CD8-positive, alpha-beta memory T cell (primary cell): ENCODE data around the gene PRKD2. TPM values are rescaled to one million over a fixed set of nuclear protein-coding genes. Genes with fewer than 3 reads are reported as not detected.
"Not testable (repeated sequence)": the region's sequence is repeated elsewhere in the genome, so short reads cannot be mapped to it uniquely, and the experiment has no call there.

Experiments used
- CTCF ChIA-PET: fragments of 350-600 bp; sonication (Branson Sonifier 250); formaldehyde crosslinking; loops from one replicate; lab custom pipeline; 2021; ENCODE audit warnings: antibody characterized with exemption; lab: Charles Lee
- POLR2A ChIA-PET: fragments of 350-600 bp; sonication (Branson Sonifier 250); formaldehyde crosslinking; loops from one replicate; lab custom pipeline; 2021; ENCODE audit warnings: antibody characterized with exemption; lab: Charles Lee
- DNase-seq, 5 donors: peaks; one replicate each; pipeline versions ENCODE4 v3.0.0 to v3.0.0-alpha.2; 2020 to 2022; ENCODE audit warnings: mixed read lengths in 1 of 5
- H3K27ac ChIP-seq: one replicate; pipeline ENCODE4 v1.7.0; 2013; ENCODE audit warnings: low read depth, mild to moderate bottlenecking, low read length, moderate library complexity
- H3K27me3 ChIP-seq: 2 replicates; pipeline ENCODE4 v1.7.0; 2013; ENCODE audit warnings: low read length, mild to moderate bottlenecking; ENCODE audit not compliant: insufficient read depth, poor library complexity, severe bottlenecking
- H3K36me3 ChIP-seq: 2 replicates; pipeline ENCODE4 v1.7.0; 2013; ENCODE audit warnings: mild to moderate bottlenecking, low read length, moderate library complexity; ENCODE audit not compliant: insufficient read depth
- H3K4me1 ChIP-seq: 2 replicates; pipeline ENCODE4 v1.7.0; 2013; ENCODE audit warnings: mild to moderate bottlenecking, low read length, moderate library complexity; ENCODE audit not compliant: insufficient read depth
- H3K4me3 ChIP-seq: 2 replicates; pipeline ENCODE4 v1.7.0; 2013; ENCODE audit warnings: mild to moderate bottlenecking, low read length
- H3K9me3 ChIP-seq: 2 replicates; pipeline ENCODE4 v1.7.0; 2013; ENCODE audit warnings: mild to moderate bottlenecking, low read length
- H3K27ac Mint-ChIP-seq, 8 donors: one replicate each; pipeline ENCODE4 v1.8.0; 2020 to 2021; ENCODE audit warnings: mixed read lengths in 8 of 8, mild to moderate bottlenecking in 6 of 8, inconsistent platforms in 3 of 8, moderate library complexity in 3 of 8
- H3K27me3 Mint-ChIP-seq, 2 donors: one replicate each; pipeline ENCODE4 v1.8.0; 2020 to 2021; ENCODE audit warnings: mixed read lengths in 2 of 2, mild to moderate bottlenecking in 1 of 2, moderate library complexity in 1 of 2
- H3K36me3 Mint-ChIP-seq, 3 donors: one replicate each; pipeline ENCODE4 v1.8.0; 2020 to 2021; ENCODE audit warnings: mixed read lengths in 3 of 3, inconsistent platforms in 1 of 3, mild to moderate bottlenecking in 1 of 3
- H3K4me1 Mint-ChIP-seq, 3 donors: one replicate each; pipeline ENCODE4 v1.8.0; 2020 to 2021; ENCODE audit warnings: mixed read lengths in 3 of 3, inconsistent platforms in 1 of 3, mild to moderate bottlenecking in 1 of 3
- H3K4me3 Mint-ChIP-seq, 7 donors: one replicate each; pipeline ENCODE4 v1.8.0; 2020 to 2021; ENCODE audit warnings: mixed read lengths in 7 of 7, mild to moderate bottlenecking in 6 of 7, moderate library complexity in 4 of 7, inconsistent platforms in 2 of 7
- H3K9me3 Mint-ChIP-seq, 5 donors: one replicate each; pipeline ENCODE4 v1.8.0; 2020 to 2022; ENCODE audit warnings: mixed read lengths in 5 of 5, mild to moderate bottlenecking in 3 of 5, moderate library complexity in 2 of 5, inconsistent platforms in 1 of 5
- polyA plus RNA-seq: library from polyadenylated mRNA; unstranded; fragments of 300-500 nt; fragmentation: Illumina TruSeq; gene quantifications from one replicate; pipeline ENCODE4 v1.2.3, GENCODE V29; 2021
- total RNA-seq, 2 experiments: library from RNA; stranded (reverse); gene quantifications; one replicate each; pipeline ENCODE4 v1.2.3, GENCODE V29; 2021

Gene PRKD2
- total RNA-seq, result 10 to 100 TPM; 61.6 to 63.8 TPM
- 88.0 TPM for polyA plus RNA-seq

DNA sequence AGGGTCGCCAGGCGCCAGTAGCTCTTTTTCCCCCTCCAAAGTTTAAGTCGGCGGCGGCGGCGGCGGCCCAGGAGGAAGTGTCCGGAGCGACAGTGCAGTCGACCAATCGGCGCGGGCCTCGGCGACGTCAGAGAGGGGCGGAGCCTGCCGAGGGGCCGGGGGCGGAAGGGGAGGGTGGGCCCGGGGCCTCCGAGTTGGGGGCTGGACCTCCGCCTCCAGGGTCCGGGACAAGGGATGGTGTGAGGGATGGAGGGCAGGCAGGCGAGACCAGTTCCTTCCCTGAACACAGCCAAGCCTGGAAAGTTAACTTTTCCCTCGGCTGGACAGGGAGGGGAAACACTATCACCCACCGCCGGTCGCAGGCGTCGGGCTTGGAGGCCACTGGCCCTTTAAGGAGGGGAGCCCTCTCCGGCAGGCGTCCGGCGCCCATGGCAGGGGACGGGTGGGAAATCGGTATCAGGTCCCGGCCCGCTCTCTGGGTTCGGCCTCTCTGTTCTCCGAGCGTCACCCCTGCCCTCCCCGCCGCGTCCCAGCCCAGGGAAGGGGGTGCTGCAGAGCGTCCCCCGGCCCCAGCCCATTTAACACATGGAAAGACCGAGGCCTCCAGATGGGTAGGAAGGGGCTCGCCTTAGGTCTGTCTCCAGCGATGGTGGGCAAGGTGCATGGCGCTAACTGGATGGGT, at the start of gene PRKD2:
TSS of gene PRKD2 (minus strand) at position 81 of the 682 bp plus-strand sequence. CDS start 744 bp downstream, outside the sequence.
- peaks cover 37% of the 10 kb centered on the region for H3K4me1 ChIP-seq
- POLR2A ChIA-PET, result no interaction called here
- H3K4me3 ChIP-seq, result peak within 1 kb of the TSS; percentile 90
- H3K27ac ChIP-seq, result peak within 1 kb of the TSS; percentile 92
- CTCF ChIA-PET, result interaction anchor here (1.2 to 2.9 kb wide), 2 partner anchors 12 to 123 kb away, joined by 4 to 19 read pairs; no protein-coding TSS in a partner anchor
- H3K27me3 ChIP-seq, result no peaks in the 10 kb centered on the region
- peak within 1 kb of the TSS; percentile 94 to 98 (median 95) for H3K4me3 Mint-ChIP-seq
- no peaks in the 10 kb centered on the region for H3K9me3 ChIP-seq
- peaks cover 42 to 77% (median 49%) of the 10 kb centered on the region in 3 donors for H3K4me1 Mint-ChIP-seq
- DNase-seq, result peak; percentile 71 to 89 (median 83)
- H3K36me3 ChIP-seq, result no peaks in the 10 kb centered on the region
- peaks cover 0 to 50% (median 7%) of the 10 kb centered on the region in 3 donors for H3K36me3 Mint-ChIP-seq
- H3K9me3 Mint-ChIP-seq, result no peaks in the 10 kb centered on the region
- no peaks in the 10 kb centered on the region for H3K27me3 Mint-ChIP-seq
- peak within 1 kb of the TSS; percentile 94 to 99 (median 98) for H3K27ac Mint-ChIP-seq

DNA sequence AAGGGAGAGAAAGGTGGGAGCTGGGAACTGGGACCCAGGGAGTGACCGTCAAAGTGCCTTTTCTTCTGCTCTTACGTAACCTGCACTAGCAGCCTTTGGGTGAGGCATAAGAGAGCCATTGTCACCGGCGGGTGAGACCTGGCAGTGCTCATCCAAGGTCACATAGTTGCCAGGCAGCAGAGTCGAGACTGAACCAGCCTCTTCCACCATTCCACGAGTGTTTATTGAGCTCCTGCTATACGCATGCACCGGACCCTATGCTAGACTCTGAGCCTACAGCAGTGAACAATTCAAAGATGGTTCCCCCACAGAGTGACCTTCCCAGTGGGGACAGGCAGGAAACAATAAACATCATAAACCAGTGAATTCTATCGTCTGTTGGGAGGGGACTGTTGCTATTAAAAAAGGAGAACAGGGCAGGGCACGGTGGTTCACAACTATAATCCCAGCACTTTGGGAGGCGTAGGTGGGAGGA, 47.9 kb upstream of the PRKD2 start:
- no peaks in the 10 kb centered on the region for H3K4me1 ChIP-seq
- Mint-ChIP-seq H3K9me3 (no peaks in the 10 kb centered on the region), H3K4me3 (no peak overlapping the region), H3K4me1 (peaks cover 4 to 6% (median 4%) of the 10 kb centered on the region in 3 donors), H3K27ac (no peak overlapping the region), H3K27me3 (peaks cover 0 to 1% of the 10 kb centered on the region in 2 donors), H3K36me3 (no peaks in the 10 kb centered on the region)
- ChIA-PET POLR2A (interaction anchor here (0.5 kb wide), 1 partner anchor 14 kb away, joined by 3 read pairs; no protein-coding TSS in a partner anchor), CTCF (interaction anchor here (0.9 to 3.2 kb wide), 5 partner anchors 8 to 151 kb away, joined by 3 to 23 read pairs (median 4); no protein-coding TSS in a partner anchor)
- no peaks in the 10 kb centered on the region for H3K36me3 ChIP-seq
- DNase-seq, result no peak
- no peak overlapping the region for H3K27ac ChIP-seq
- H3K4me3 ChIP-seq, result no peak overlapping the region
- H3K27me3 ChIP-seq, result no peaks in the 10 kb centered on the region
- H3K9me3 ChIP-seq, result no peaks in the 10 kb centered on the region

DNA sequence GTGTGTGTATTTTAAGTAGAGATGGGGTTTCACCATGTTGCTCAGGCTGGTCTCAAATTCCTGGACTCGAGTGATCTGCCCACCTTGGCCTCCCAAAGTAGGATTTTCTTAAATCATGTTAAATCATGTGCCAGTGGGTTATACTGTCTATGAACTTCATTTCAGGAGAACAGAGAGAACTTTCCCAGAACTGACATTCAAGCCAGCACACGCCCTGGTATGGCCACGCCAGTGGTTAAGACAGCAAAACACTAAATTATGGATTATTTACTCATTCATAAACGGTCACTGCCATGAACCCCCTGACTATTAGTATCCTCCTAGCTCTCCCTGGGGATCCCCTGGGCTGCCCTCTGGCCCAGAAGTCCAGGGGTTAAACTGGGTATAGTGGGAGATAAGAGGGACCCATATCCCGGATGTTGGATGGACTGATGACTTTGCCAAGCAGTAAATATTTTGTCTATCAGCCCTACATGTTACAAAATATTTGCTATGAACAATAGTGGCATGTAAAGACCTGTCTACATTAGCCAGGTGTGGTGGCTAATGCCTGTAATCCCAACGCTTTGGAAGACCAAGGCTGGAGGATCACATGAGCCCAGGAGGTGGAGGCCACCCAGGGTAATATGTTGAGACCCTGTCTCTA, 45.5 kb upstream of the PRKD2 start:
- Mint-ChIP-seq H3K27ac (no peak overlapping the region), H3K36me3 (peaks cover 0 to 3% (median 0%) of the 10 kb centered on the region in 3 donors), H3K4me1 (peaks cover 6 to 8% (median 7%) of the 10 kb centered on the region in 3 donors), H3K4me3 (no peak overlapping the region), H3K9me3 (no peaks in the 10 kb centered on the region), H3K27me3 (peaks cover 0 to 1% of the 10 kb centered on the region in 2 donors)
- Histone ChIP-seq H3K4me3 (no peak overlapping the region), H3K27me3 (no peaks in the 10 kb centered on the region), H3K4me1 (no peaks in the 10 kb centered on the region), H3K9me3 (no peaks in the 10 kb centered on the region), H3K36me3 (no peaks in the 10 kb centered on the region), H3K27ac (no peak overlapping the region)
- POLR2A ChIA-PET, result no interaction called here
- CTCF ChIA-PET, result no interaction called here
- no peak for DNase-seq

DNA sequence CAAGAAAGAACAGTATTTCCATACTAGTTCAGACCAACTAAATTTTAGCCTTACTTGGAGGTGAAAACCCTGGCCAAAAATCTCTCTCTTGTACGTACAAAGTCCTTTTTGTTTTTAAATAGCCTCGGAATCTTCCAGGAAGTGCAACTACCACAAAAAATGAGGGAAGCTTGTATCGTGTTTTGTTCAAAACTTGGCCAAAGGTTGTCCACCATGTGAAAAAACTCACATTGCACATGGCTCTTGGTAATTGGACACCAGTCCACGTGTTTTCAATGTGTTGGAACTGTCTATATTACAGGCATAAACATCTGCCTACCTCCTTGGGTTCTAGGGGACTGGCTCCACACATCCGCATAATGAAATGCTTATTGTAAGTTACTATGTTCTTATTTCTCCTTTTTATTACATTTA, 44.5 kb upstream of the PRKD2 start:
- no peak for DNase-seq
- Histone ChIP-seq H3K27me3 (no peaks in the 10 kb centered on the region), H3K9me3 (no peaks in the 10 kb centered on the region), H3K4me3 (no peak overlapping the region), H3K4me1 (no peaks in the 10 kb centered on the region), H3K27ac (no peak overlapping the region), H3K36me3 (peaks cover 4% of the 10 kb centered on the region)
- ChIA-PET POLR2A (no interaction called here), CTCF (no interaction called here)
- no peaks in the 10 kb centered on the region for H3K27me3 Mint-ChIP-seq
- no peak overlapping the region for H3K27ac Mint-ChIP-seq
- no peak overlapping the region for H3K4me3 Mint-ChIP-seq
- H3K36me3 Mint-ChIP-seq, result peaks cover 0 to 10% (median 0%) of the 10 kb centered on the region in 3 donors
- H3K4me1 Mint-ChIP-seq, result peaks cover 4 to 10% (median 4%) of the 10 kb centered on the region in 3 donors
- H3K9me3 Mint-ChIP-seq, result no peaks in the 10 kb centered on the region

DNA sequence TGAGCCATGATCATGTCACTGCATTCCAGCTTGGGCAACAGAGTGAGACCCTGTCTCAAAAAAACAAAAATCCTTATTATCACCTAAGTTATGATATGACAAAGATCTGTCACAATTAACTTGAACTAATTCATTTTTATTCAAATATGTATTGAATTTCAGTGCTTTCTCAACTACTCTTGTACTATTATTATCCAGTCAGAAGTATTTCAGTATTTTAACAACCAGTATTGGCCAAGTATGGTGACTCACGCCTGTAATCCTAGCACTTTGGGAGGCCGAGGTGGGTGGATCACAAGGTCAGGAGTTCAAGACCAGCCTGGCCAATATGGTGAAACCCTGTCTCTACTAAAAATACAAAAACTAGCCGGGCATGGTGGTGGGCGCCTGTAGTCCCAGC, 44.0 kb upstream of the PRKD2 start:
- H3K27me3 Mint-ChIP-seq, H3K27me3 ChIP-seq, H3K4me3 Mint-ChIP-seq, H3K27ac Mint-ChIP-seq, H3K9me3 Mint-ChIP-seq, H3K36me3 ChIP-seq, H3K9me3 ChIP-seq, H3K4me1 ChIP-seq, H3K4me3 ChIP-seq, DNase-seq, H3K27ac ChIP-seq, POLR2A ChIA-PET, H3K4me1 Mint-ChIP-seq: not testable (repeated sequence)
- CTCF ChIA-PET, result interaction anchor here (1.1 kb wide), 1 partner anchor 80 kb away, joined by 3 read pairs; no protein-coding TSS in a partner anchor
- peaks cover 0 to 12% (median 0%) of the 10 kb centered on the region in 3 donors for H3K36me3 Mint-ChIP-seq

DNA sequence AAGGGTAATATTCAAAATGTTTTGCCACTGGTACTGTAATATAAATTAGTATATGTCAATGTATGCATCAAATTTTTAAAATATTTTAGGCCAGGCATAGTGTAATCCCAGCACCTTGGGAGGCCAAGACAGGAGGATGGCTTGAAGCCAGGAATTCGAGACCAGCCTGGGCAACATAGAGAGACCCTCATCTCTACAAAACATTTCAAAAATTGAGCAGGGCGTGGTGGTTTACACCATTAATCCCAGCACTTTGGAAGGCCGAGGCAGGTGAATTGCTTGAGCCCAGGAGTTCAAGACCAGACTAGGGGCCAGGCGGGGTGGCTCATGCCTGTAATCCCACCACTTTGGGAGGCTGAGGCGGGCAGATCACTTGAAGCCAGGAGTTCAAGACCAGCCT, 43.4 kb upstream of the PRKD2 start:
- Mint-ChIP-seq H3K9me3 (no peaks in the 10 kb centered on the region), H3K4me3 (no peak overlapping the region), H3K27me3 (no peaks in the 10 kb centered on the region), H3K27ac (no peak overlapping the region), H3K4me1 (peaks cover 4 to 10% (median 4%) of the 10 kb centered on the region in 3 donors), H3K36me3 (peaks cover 0 to 12% (median 0%) of the 10 kb centered on the region in 3 donors)
- H3K27ac ChIP-seq, result no peak overlapping the region
- no peaks in the 10 kb centered on the region for H3K27me3 ChIP-seq
- no peak for DNase-seq
- no peaks in the 10 kb centered on the region for H3K4me1 ChIP-seq
- CTCF ChIA-PET, result interaction anchor here (1.1 kb wide), 1 partner anchor 80 kb away, joined by 3 read pairs; no protein-coding TSS in a partner anchor
- no peak overlapping the region for H3K4me3 ChIP-seq
- POLR2A ChIA-PET, result no interaction called here
- H3K36me3 ChIP-seq, result peaks cover 4% of the 10 kb centered on the region
- H3K9me3 ChIP-seq, result no peaks in the 10 kb centered on the region

DNA sequence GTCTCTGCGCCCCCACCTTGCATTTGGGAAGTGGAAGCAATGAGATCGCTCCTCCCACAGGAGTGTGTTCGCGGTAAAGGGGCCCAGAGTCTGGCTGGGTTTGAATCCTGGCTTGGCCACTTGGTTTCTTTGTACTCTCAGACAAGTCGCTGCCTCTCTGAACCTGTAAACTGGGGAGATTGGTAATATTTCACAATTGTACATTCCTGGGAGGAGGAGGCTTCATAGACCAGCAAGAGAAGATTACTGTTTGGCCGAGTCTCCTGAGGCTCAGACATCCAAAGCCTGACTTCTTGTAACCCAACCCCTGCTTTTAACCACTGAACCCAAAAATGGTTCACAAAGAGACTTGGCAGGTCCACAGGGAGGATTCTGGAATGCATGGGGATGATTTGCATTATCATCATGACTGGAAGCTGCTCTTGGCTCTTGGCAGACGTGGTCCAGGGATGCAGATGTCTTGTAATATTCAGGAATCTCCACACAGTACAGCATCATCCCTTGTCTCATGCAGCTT, 43.0 kb upstream of the PRKD2 start:
- no peak for DNase-seq
- Mint-ChIP-seq H3K27me3 (no peaks in the 10 kb centered on the region), H3K36me3 (peaks cover 0 to 13% (median 0%) of the 10 kb centered on the region in 3 donors), H3K9me3 (no peaks in the 10 kb centered on the region), H3K27ac (no peak overlapping the region), H3K4me3 (no peak overlapping the region), H3K4me1 (peaks cover 4 to 10% (median 4%) of the 10 kb centered on the region in 3 donors)
- Histone ChIP-seq H3K4me1 (no peaks in the 10 kb centered on the region), H3K9me3 (no peaks in the 10 kb centered on the region), H3K4me3 (no peak overlapping the region), H3K27ac (no peak overlapping the region), H3K36me3 (peaks cover 4% of the 10 kb centered on the region), H3K27me3 (no peaks in the 10 kb centered on the region)
- CTCF ChIA-PET, result interaction anchor here (1.1 kb wide), 1 partner anchor 81 kb away, joined by 3 read pairs; no protein-coding TSS in a partner anchor
- POLR2A ChIA-PET, result no interaction called here
